NOMO-1 treated with dmso at 0.1 percent for 144 hours (cell line): Measurements from ENCODE around the gene NDUFA3.
"Not testable (repeated sequence)": the region's sequence is repeated elsewhere in the genome, so short reads cannot be mapped to it uniquely, and the experiment has no call there.

Source experiments
- DNase-seq: peaks from one replicate; lab custom pipeline; 2025; ENCODE audit not compliant: unreplicated experiment; lab: John Stamatoyannopoulos, UW

The NDUFA3 gene

GRCh38 chr19:54102421-54103169 lies at the start of gene NDUFA3:
Gene NDUFA3, plus strand, starts transcription at chr19:54102855. Its CDS starts 24 bp downstream, at chr19:54102879.
- peak; percentile 95 for DNase-seq

GRCh38 chr19:54062643-54063042 lies 40.0 kb upstream of the NDUFA3 start:
- peak; percentile 62 for DNase-seq

- DNase-seq: no peak
These were observed 39.1 kb upstream of the NDUFA3 start, which contains the start of gene VSTM1 for GRCh38 chr19:54063350-54064116. Gene VSTM1, minus strand, starts transcription at chr19:54063897. Its CDS starts 120 bp downstream, at chr19:54063777.

- no peak for DNase-seq
These were observed 33.2 kb upstream of the NDUFA3 start for GRCh38 chr19:54069470-54069869.

GRCh38 chr19:54073829-54074228 lies 28.8 kb upstream of the NDUFA3 start:
- no peak for DNase-seq

- no peak for DNase-seq
These were observed 27.8 kb upstream of the NDUFA3 start for GRCh38 chr19:54074851-54075250.

GRCh38 chr19:54077334-54077733 lies 25.3 kb upstream of the NDUFA3 start:
- DNase-seq: peak; percentile 66

- DNase-seq: no peak
These were observed 21.6 kb upstream of the NDUFA3 start, which contains the start of gene TARM1 for GRCh38 chr19:54081032-54081431. Gene TARM1, minus strand, starts transcription at chr19:54081365. Its CDS starts 25 bp downstream, at chr19:54081340.

- no peak for DNase-seq
These were observed 18.2 kb upstream of the NDUFA3 start for GRCh38 chr19:54084410-54084809.

- no peak for DNase-seq
These were observed 8.1 kb upstream of the NDUFA3 start for GRCh38 chr19:54094426-54095000.

- DNase-seq: no peak
These were observed 7.4 kb upstream of the NDUFA3 start for GRCh38 chr19:54095136-54095858.

GRCh38 chr19:54095859-54096616 lies 6.6 kb upstream of the NDUFA3 start:
- DNase-seq: peak; percentile 48

- peak; percentile 55 for DNase-seq
These were observed 6.0 kb upstream of the NDUFA3 start for GRCh38 chr19:54096617-54097106.

GRCh38 chr19:54099190-54099902 lies 3.3 kb upstream of the NDUFA3 start:
- no peak for DNase-seq

GRCh38 chr19:54099903-54100255 lies 2.8 kb upstream of the NDUFA3 start:
- DNase-seq: not testable (repeated sequence)

GRCh38 chr19:54100561-54100960 lies 2.1 kb upstream of the NDUFA3 start, which contains the start of gene OSCAR:
Gene OSCAR, minus strand, starts transcription at chr19:54100803. Its CDS starts 11 bp downstream, at chr19:54100792.
- no peak for DNase-seq

- no peak for DNase-seq
These were observed 2.5 kb downstream of the NDUFA3 start for GRCh38 chr19:54104998-54105715.

GRCh38 chr19:54105796-54106195 lies 3.1 kb downstream of the NDUFA3 start:
- DNase-seq: no peak

GRCh38 chr19:54106716-54107115 lies 4.1 kb downstream of the NDUFA3 start:
- DNase-seq: no peak
